SU-DHL-6 (cell line): ENCODE data around the gene ANKEF1.

Experiments
- H2AFZ ChIP-seq: fragments of 200-600 bp; sonication (generic); 2 replicates; pipeline ENCODE4 v1.6.1; 2014; ENCODE audit warnings: low read depth, mild to moderate bottlenecking, moderate library complexity, mixed read lengths, antibody characterized with exemption, low read length; ENCODE audit not compliant: severe bottlenecking
- H3F3A ChIP-seq: fragments of 200-600 bp; shearing (Covaris generic); 2 replicates; pipeline ENCODE4 v1.6.0; 2016; ENCODE audit warnings: antibody characterized with exemption, mild to moderate bottlenecking; ENCODE audit not compliant: insufficient read depth
- H3K27ac ChIP-seq: fragments of 200-600 bp; sonication (generic); 2 replicates; pipeline ENCODE4 v1.5.1; 2016; ENCODE audit warnings: low read depth, mild to moderate bottlenecking, low read length, moderate library complexity, mixed read lengths
- H3K27me3 ChIP-seq: fragments of 200-600 bp; sonication (generic), shearing (Covaris generic); 2 replicates; pipeline ENCODE4 v1.6.0; 2014; ENCODE audit warnings: mild to moderate bottlenecking, low read length
- H3K36me3 ChIP-seq: fragments of 200-600 bp; sonication (generic); 2 replicates; pipeline ENCODE4 v1.6.1; 2014; ENCODE audit warnings: mild to moderate bottlenecking, low read length, mixed read lengths
- H3K4me2 ChIP-seq: fragments of 300-600, 200-600 bp; shearing (Covaris generic), sonication (generic); 2 replicates; pipeline ENCODE4 v1.6.0; 2014; ENCODE audit warnings: low read length, low read depth, mild to moderate bottlenecking; ENCODE audit not compliant: poor library complexity, severe bottlenecking
- H3K4me3 ChIP-seq: fragments of 200-600 bp; sonication (generic); 2 replicates; pipeline ENCODE4 v1.5.1; 2014; ENCODE audit warnings: antibody characterized with exemption, low read length, mild to moderate bottlenecking, mixed read lengths; ENCODE audit not compliant: insufficient read depth, poor library complexity, severe bottlenecking
- H3K79me2 ChIP-seq: fragments of 200-600 bp; sonication (generic); 2 replicates; pipeline ENCODE4 v1.6.1; 2014; ENCODE audit warnings: mild to moderate bottlenecking, low read length, moderate library complexity; ENCODE audit not compliant: insufficient read depth
- H3K9ac ChIP-seq: fragments of 200-600 bp; sonication (generic); 2 replicates; pipeline ENCODE4 v1.7.0; 2014; ENCODE audit warnings: mild to moderate bottlenecking, low read length
- H3K9me2 ChIP-seq: fragments of 200-600 bp; sonication (generic); replicated peaks from 2 replicates; pipeline ENCODE4 v1.6.1; 2014; ENCODE audit warnings: low read length; ENCODE audit not compliant: insufficient read depth
- H3K9me3 ChIP-seq: fragments of 200-600 bp; sonication (generic); 2 replicates; pipeline ENCODE4 v1.6.1; 2014; ENCODE audit warnings: low read length, mixed read lengths; ENCODE audit not compliant: insufficient read depth
- H4K20me1 ChIP-seq: fragments of 200-600 bp; sonication (generic); 2 replicates; pipeline ENCODE4 v1.6.1; 2014; ENCODE audit warnings: low read depth, mild to moderate bottlenecking, antibody characterized with exemption, low read length, moderate library complexity, mixed read lengths
- EZH2phosphoT487 ChIP-seq: fragments of 200-600 bp; sonication (generic), shearing (Covaris generic); conservative IDR thresholded peaks from 2 replicates; pipeline ENCODE4 v1.6.1; 2018; ENCODE audit warnings: mild to moderate bottlenecking, antibody characterized with exemption, low read length, moderate library complexity, mixed read lengths
- TF ChIP-seq, protein P1 (sequence below): fragments of 200-600 bp; sonication (generic); IDR thresholded peaks from one replicate; pipeline ENCODE4 v1.5.1; 2017; ENCODE audit warnings: antibody characterized with exemption, mild to moderate bottlenecking, low read length, moderate library complexity; ENCODE audit not compliant: insufficient read depth, poor library complexity, severe bottlenecking

The ANKEF1 gene

DNA sequence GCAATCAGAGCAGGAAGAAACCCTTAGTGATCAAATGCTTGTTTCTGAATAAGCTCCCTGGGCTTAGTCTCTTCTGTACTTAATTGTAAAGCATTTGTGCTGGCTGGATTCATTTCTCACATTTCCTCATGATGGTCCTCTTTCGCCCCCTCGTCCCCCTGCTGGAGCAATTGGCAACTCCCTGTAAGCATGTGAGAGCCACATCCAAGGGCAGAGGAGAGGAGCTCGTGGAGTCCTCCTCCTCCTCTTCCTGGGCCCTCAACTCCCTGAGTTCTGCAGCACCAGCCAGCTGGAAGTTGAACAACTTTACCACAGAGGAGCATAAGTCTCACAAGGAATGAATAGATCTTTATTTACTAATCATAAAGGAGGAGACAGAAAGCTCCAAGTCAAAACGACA lies 12.6 kb downstream of the ANKEF1 start:
- H3K27me3 ChIP-seq: no peaks in the 10 kb centered on the region
- H3K4me3 ChIP-seq: no peak overlapping the region
- no peaks in the 10 kb centered on the region for H3F3A ChIP-seq
- H3K27ac ChIP-seq: no peak overlapping the region
- H3K9ac ChIP-seq: no peak overlapping the region
- no peak overlapping the region for H3K4me2 ChIP-seq
- no peak overlapping the region for H2AFZ ChIP-seq
- no peaks in the 10 kb centered on the region for H3K36me3 ChIP-seq
- no peaks in the 10 kb centered on the region for H3K9me3 ChIP-seq
- no peaks in the 10 kb centered on the region for H4K20me1 ChIP-seq
- TF ChIP-seq EZH2phosphoT487: no peak
- TF ChIP-seq, protein P1, sequence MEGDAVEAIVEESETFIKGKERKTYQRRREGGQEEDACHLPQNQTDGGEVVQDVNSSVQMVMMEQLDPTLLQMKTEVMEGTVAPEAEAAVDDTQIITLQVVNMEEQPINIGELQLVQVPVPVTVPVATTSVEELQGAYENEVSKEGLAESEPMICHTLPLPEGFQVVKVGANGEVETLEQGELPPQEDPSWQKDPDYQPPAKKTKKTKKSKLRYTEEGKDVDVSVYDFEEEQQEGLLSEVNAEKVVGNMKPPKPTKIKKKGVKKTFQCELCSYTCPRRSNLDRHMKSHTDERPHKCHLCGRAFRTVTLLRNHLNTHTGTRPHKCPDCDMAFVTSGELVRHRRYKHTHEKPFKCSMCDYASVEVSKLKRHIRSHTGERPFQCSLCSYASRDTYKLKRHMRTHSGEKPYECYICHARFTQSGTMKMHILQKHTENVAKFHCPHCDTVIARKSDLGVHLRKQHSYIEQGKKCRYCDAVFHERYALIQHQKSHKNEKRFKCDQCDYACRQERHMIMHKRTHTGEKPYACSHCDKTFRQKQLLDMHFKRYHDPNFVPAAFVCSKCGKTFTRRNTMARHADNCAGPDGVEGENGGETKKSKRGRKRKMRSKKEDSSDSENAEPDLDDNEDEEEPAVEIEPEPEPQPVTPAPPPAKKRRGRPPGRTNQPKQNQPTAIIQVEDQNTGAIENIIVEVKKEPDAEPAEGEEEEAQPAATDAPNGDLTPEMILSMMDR: no peak
- no peaks in the 10 kb centered on the region for H3K9me2 ChIP-seq
- no peaks in the 10 kb centered on the region for H3K79me2 ChIP-seq

DNA sequence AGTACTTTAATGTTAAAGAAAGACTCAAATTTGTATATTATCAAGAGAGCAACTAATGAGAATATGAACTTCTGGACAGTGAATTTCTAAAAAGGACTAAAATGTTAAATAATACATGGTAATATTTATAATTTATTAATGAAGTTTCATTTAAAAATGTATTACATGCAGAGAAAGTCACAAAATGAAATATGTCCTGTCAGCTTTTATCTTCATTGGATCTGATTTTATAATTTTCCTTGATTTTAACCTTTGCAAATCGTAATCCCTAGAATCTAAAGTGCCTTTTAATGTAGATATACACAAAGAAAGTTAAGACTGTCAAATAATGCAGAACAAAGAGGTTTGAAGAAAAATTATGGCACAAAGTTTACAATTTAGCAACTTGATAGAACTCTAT lies 16.4 kb downstream of the ANKEF1 start:
- H3K4me2 ChIP-seq: no peak overlapping the region
- H3K27ac ChIP-seq: no peak overlapping the region
- H3K9ac ChIP-seq: no peak overlapping the region

DNA sequence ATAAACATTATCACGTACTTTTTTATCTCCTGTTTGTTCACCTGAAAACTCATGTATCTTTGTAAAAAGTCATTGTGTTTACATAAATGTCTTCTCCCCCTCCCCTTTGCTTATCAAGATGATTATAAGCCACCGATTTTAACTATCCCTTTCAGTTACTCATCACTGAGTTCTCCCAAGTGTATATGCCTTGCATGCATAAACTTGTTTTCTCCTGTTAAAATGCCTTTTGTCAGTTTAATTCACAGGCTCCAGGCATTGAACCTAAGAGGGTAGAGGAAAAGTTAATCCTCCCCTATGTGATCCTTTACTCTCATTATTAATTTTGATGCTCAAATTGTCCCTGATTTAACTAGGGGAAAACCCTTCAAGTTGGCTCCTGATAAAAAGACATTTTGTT lies 24.2 kb downstream of the ANKEF1 start:
- Histone ChIP-seq H3K9me3 (no peaks in the 10 kb centered on the region), H3K27me3 (no peaks in the 10 kb centered on the region), H3K4me2 (no peak overlapping the region), H3F3A (no peaks in the 10 kb centered on the region), H2AFZ (no peak overlapping the region), H3K27ac (no peak overlapping the region), H4K20me1 (no peaks in the 10 kb centered on the region), H3K9ac (no peak overlapping the region), H3K4me3 (no peak overlapping the region), H3K9me2 (no peaks in the 10 kb centered on the region), H3K36me3 (no peaks in the 10 kb centered on the region), H3K79me2 (no peaks in the 10 kb centered on the region)
- TF ChIP-seq, protein P1: no peak
- no peak for TF ChIP-seq EZH2phosphoT487

More for the DNA sequence above, 16.4 kb downstream of the ANKEF1 start:
- H4K20me1 ChIP-seq: no peaks in the 10 kb centered on the region
- H3K9me2 ChIP-seq: no peaks in the 10 kb centered on the region
- no peak overlapping the region for H3K4me3 ChIP-seq
- H3K79me2 ChIP-seq: no peaks in the 10 kb centered on the region
- no peaks in the 10 kb centered on the region for H3K36me3 ChIP-seq
- H2AFZ ChIP-seq: no peak overlapping the region
- no peaks in the 10 kb centered on the region for H3K9me3 ChIP-seq
- H3K27me3 ChIP-seq: no peaks in the 10 kb centered on the region
- H3F3A ChIP-seq: no peaks in the 10 kb centered on the region
- no peak for TF ChIP-seq EZH2phosphoT487
- TF ChIP-seq, protein P1: no peak

DNA sequence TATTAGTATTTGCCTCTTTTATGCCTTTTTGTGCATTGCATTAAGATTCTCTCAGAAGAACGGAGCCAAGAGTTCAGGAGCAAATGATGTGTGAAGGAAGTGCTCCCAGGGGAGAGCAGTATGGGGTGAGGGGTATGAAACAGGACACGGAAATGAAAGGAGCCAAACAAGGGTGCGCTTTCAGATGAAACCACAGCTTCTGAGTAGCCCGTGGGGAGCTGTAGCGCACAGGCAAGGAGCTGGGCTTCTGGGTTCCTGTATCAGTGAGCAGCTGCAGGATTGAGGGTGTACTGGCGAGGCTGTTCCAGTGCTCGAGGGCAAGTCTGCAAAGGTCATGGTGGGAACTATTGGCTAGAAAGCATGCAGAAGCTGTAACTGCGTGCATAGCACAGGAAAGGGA lies 25.4 kb downstream of the ANKEF1 start:
- H3K27me3 ChIP-seq: no peaks in the 10 kb centered on the region
- no peak for TF ChIP-seq EZH2phosphoT487
- TF ChIP-seq, protein P1: no peak
- no peak overlapping the region for H3K4me2 ChIP-seq
- H3K79me2 ChIP-seq: no peaks in the 10 kb centered on the region
- H3K36me3 ChIP-seq: no peaks in the 10 kb centered on the region
- no peak overlapping the region for H2AFZ ChIP-seq
- H3F3A ChIP-seq: no peaks in the 10 kb centered on the region
- no peaks in the 10 kb centered on the region for H3K9me2 ChIP-seq
- no peak overlapping the region for H3K9ac ChIP-seq
- no peaks in the 10 kb centered on the region for H4K20me1 ChIP-seq
- no peak overlapping the region for H3K4me3 ChIP-seq
- no peak overlapping the region for H3K27ac ChIP-seq
- H3K9me3 ChIP-seq: no peaks in the 10 kb centered on the region
